H1 (cell line): ENCODE results near the gene CFHR4. TPM values are rescaled to one million over a fixed set of nuclear protein-coding genes. Genes with fewer than 3 reads are reported as not detected.

Source experiments
- CTCF ChIA-PET: fragments of 300-600 bp; sonication (Branson Sonifier 250); formaldehyde crosslinking; loops from one replicate; lab custom pipeline; 2021; ENCODE audit not compliant: partially characterized antibody; lab: Charles Lee
- POLR2A ChIA-PET: fragments of 300-600 bp; sonication (Branson Sonifier 250); formaldehyde crosslinking; loops from one replicate; lab custom pipeline; 2021; ENCODE audit warnings: inconsistent platforms; ENCODE audit not compliant: partially characterized antibody; lab: Charles Lee
- DNase-seq, 2 experiments: peaks; one replicate each; pipeline versions ENCODE4 v3.0.0 to v3.0.0-alpha.2; 2010 to 2022; ENCODE audit warnings: low spot score in 2 of 2, low read depth in 1 of 2, mixed read lengths in 1 of 2
- FAIRE-seq: peaks from 2 replicates; lab custom pipeline; 2011; peaks lifted over from hg19 to GRCh38; lab: Jason Lieb, UNC
- H2AFZ ChIP-seq: 2 replicates; pipeline ENCODE4 v1.8.1; 2012; ENCODE audit warnings: low read length, inconsistent platforms
- H2AK5ac ChIP-seq: 2 replicates; pipeline ENCODE4 v1.6.1; 2013; ENCODE audit warnings: low read depth, low read length
- H2BK120ac ChIP-seq: replicated peaks from 2 replicates; pipeline ENCODE3; 2013; ENCODE audit warnings: low read depth, low read length, inconsistent platforms
- H2BK12ac ChIP-seq: 2 replicates; pipeline ENCODE4 v1.6.1; 2013; ENCODE audit warnings: low read depth, low read length
- H2BK15ac ChIP-seq: 2 replicates; pipeline ENCODE4 v1.6.1; 2013; ENCODE audit warnings: low read length
- H2BK20ac ChIP-seq: 2 replicates; pipeline ENCODE4 v1.6.1; 2013; ENCODE audit warnings: low read length
- H2BK5ac ChIP-seq: 2 replicates; pipeline ENCODE4 v1.6.1; 2013; ENCODE audit warnings: low read depth, low read length
- H3K14ac ChIP-seq: 2 replicates; pipeline ENCODE4 v1.6.1; 2013; ENCODE audit warnings: inconsistent platforms; ENCODE audit not compliant: insufficient read length
- H3K18ac ChIP-seq: 2 replicates; pipeline ENCODE4 v1.6.1; 2013; ENCODE audit warnings: low read length; ENCODE audit errors: extremely low read depth
- H3K23ac ChIP-seq: 2 replicates; pipeline ENCODE4 v1.6.1; 2013; ENCODE audit warnings: inconsistent platforms; ENCODE audit not compliant: insufficient read length
- H3K23me2 ChIP-seq: 2 replicates; pipeline ENCODE4 v1.6.1; 2013; ENCODE audit warnings: low read depth, low read length
- H3K27ac ChIP-seq: 2 replicates; pipeline ENCODE4 v1.6.1; 2011; ENCODE audit warnings: low read depth, low read length, inconsistent platforms
- H3K27me3 ChIP-seq, 4 experiments: replicated peaks in 1 of 4; 1 replicate in 1 of 4; 2 replicates in 3 of 4; pipeline versions ENCODE4 v1.6.1 to v1.8.1; 2011 to 2013; ENCODE audit warnings: low read length in 3 of 4, mild to moderate bottlenecking in 3 of 4, inconsistent platforms in 2 of 4, mixed read lengths in 2 of 4, moderate library complexity in 1 of 4; ENCODE audit not compliant: control insufficient read depth in 3 of 4, insufficient read depth in 3 of 4; ENCODE audit errors: extremely low read depth in 1 of 4
- H3K36me3 ChIP-seq, 4 experiments: 2 replicates each; pipeline versions ENCODE4 v1.6.1 to v1.8.1; 2011 to 2013; ENCODE audit warnings: mild to moderate bottlenecking in 4 of 4, low read length in 3 of 4, moderate library complexity in 2 of 4, control low read depth in 1 of 4, inconsistent platforms in 1 of 4; ENCODE audit not compliant: insufficient read depth in 4 of 4, control insufficient read depth in 2 of 4
- H3K4ac ChIP-seq: replicated peaks from 2 replicates; pipeline ENCODE3; 2013; ENCODE audit warnings: low read length, low read depth, mixed read lengths, inconsistent platforms; ENCODE audit not compliant: insufficient read length
- H3K4me1 ChIP-seq, 4 experiments: replicated peaks in 1 of 4; 1 replicate in 1 of 4; 2 replicates in 3 of 4; pipeline versions ENCODE4 v1.6.1 to v1.8.1; 2011 to 2013; ENCODE audit warnings: low read length in 3 of 4, inconsistent platforms in 2 of 4, mixed read lengths in 1 of 4; ENCODE audit not compliant: insufficient read depth in 4 of 4, control insufficient read depth in 3 of 4
- H3K4me2 ChIP-seq, 2 experiments: 2 replicates each; pipeline versions ENCODE4 v1.6.1 to v1.8.1; 2011 to 2013; ENCODE audit warnings: low read depth in 2 of 2, low read length in 2 of 2, control low read depth in 1 of 2, inconsistent platforms in 1 of 2, mild to moderate bottlenecking in 1 of 2; ENCODE audit not compliant: insufficient read depth in 1 of 2
- H3K4me3 ChIP-seq, 4 experiments: fragments of 200-600, 300-600 bp in 1 of 4; sonication (generic), shearing (Covaris generic), sonication (Bioruptor Twin) in 1 of 4; 2 replicates each; pipeline versions ENCODE4 v1.5.1 to v1.8.1; 2011 to 2016; ENCODE audit warnings: low read length in 4 of 4, low read depth in 3 of 4, control low read depth in 2 of 4, inconsistent platforms in 2 of 4, mild to moderate bottlenecking in 2 of 4, mixed read lengths in 1 of 4, moderate library complexity in 1 of 4; ENCODE audit not compliant: insufficient read depth in 2 of 4; ENCODE audit errors: extremely low read depth in 1 of 4
- H3K56ac ChIP-seq: replicated peaks from 2 replicates; pipeline ENCODE3; 2013; ENCODE audit warnings: low read depth, mild to moderate bottlenecking, mixed read lengths, low read length, inconsistent platforms; ENCODE audit not compliant: insufficient read length
- H3K79me1 ChIP-seq: 2 replicates; pipeline ENCODE4 v1.6.1; 2013; ENCODE audit warnings: low read depth, low read length, control low read depth
- H3K79me2 ChIP-seq, 2 experiments: 2 replicates each; pipeline versions ENCODE4 v1.6.1 to v1.8.1; 2012 to 2013; ENCODE audit warnings: low read length in 2 of 2, mild to moderate bottlenecking in 2 of 2, inconsistent platforms in 1 of 2; ENCODE audit not compliant: insufficient read depth in 2 of 2, control insufficient read depth in 1 of 2
- H3K9ac ChIP-seq, 4 experiments: replicated peaks in 1 of 4; 1 replicate in 1 of 4; 2 replicates in 3 of 4; pipeline versions ENCODE4 v1.6.1 to v1.8.1; 2011 to 2013; ENCODE audit warnings: low read depth in 3 of 4, low read length in 3 of 4, control low read depth in 2 of 4, mild to moderate bottlenecking in 2 of 4, moderate library complexity in 2 of 4, inconsistent platforms in 1 of 4; ENCODE audit errors: extremely low read depth in 1 of 4
- H3K9me3 ChIP-seq, 2 experiments: 2 replicates each; pipeline versions ENCODE4 v1.6.1 to v1.8.1; 2012 to 2013; ENCODE audit warnings: mild to moderate bottlenecking in 2 of 2, moderate library complexity in 2 of 2, control low read depth in 1 of 2, inconsistent platforms in 1 of 2, low read depth in 1 of 2, low read length in 1 of 2, mixed read lengths in 1 of 2; ENCODE audit not compliant: insufficient read depth in 2 of 2
- H4K20me1 ChIP-seq, 2 experiments: replicated peaks in 1 of 2; 2 replicates each; pipeline versions ENCODE3 to v1.8.1; 2011 to 2013; ENCODE audit warnings: inconsistent platforms in 2 of 2, low read length in 2 of 2, mild to moderate bottlenecking in 1 of 2; ENCODE audit not compliant: insufficient read depth in 2 of 2, control insufficient read depth in 1 of 2
- H4K5ac ChIP-seq: 2 replicates; pipeline ENCODE4 v1.6.1; 2013; ENCODE audit warnings: low read length, low read depth, mixed read lengths, inconsistent platforms; ENCODE audit not compliant: insufficient read length
- H4K8ac ChIP-seq: 2 replicates; pipeline ENCODE4 v1.8.0; 2013; ENCODE audit warnings: mild to moderate bottlenecking, moderate library complexity, low read length, inconsistent platforms; ENCODE audit not compliant: insufficient read depth; ENCODE audit errors: extremely low read depth
- H4K91ac ChIP-seq: replicated peaks from 2 replicates; pipeline ENCODE3; 2013; ENCODE audit warnings: low read length, mixed read lengths, inconsistent platforms; ENCODE audit not compliant: insufficient read length
- CTCF ChIP-seq, 3 experiments: IDR thresholded peaks; 1 replicate in 2 of 3; 2 replicates in 1 of 3; pipeline versions ENCODE4 v1.5.1 to v1.6.1; 2011; ENCODE audit warnings: low read length in 3 of 3, mild to moderate bottlenecking in 3 of 3, inconsistent platforms in 2 of 3, low read depth in 1 of 3, moderate library complexity in 1 of 3; ENCODE audit not compliant: insufficient read depth in 1 of 3; ENCODE audit errors: control extremely low read depth in 1 of 3
- E2F6 ChIP-seq: IDR thresholded peaks from 2 replicates; pipeline ENCODE4 v1.6.1; 2012; ENCODE audit warnings: inconsistent platforms
- KDM5A ChIP-seq: fragments of 200-600 bp; IDR thresholded peaks from 2 replicates; pipeline ENCODE4 v1.7.1; 2012; ENCODE audit warnings: mild to moderate bottlenecking, low read length, inconsistent platforms, mixed read lengths
- RAD21 ChIP-seq, 2 experiments: IDR thresholded peaks in 1 of 2; conservative IDR thresholded peaks in 1 of 2; 2 replicates each; pipeline ENCODE4 v1.6.1; 2011; ENCODE audit warnings: low read depth in 2 of 2, low read length in 2 of 2, improper control_type of control experiment in 1 of 2, inconsistent platforms in 1 of 2, mild to moderate bottlenecking in 1 of 2, moderate library complexity in 1 of 2
- SIN3A ChIP-seq, 2 experiments: IDR thresholded peaks in 1 of 2; conservative IDR thresholded peaks in 1 of 2; 2 replicates each; pipeline ENCODE4 v1.6.1; 2011 to 2012; ENCODE audit warnings: low read length in 2 of 2, improper control_type of control experiment in 1 of 2, low read depth in 1 of 2, mild to moderate bottlenecking in 1 of 2
- TBP ChIP-seq: IDR thresholded peaks from 2 replicates; pipeline ENCODE4 v1.6.1; 2011; ENCODE audit warnings: low read depth, low read length, improper control_type of control experiment
- TCF12 ChIP-seq: IDR thresholded peaks from 2 replicates; pipeline ENCODE4 v1.6.1; 2011; ENCODE audit warnings: low read depth, mild to moderate bottlenecking, low read length
- WGBS, 2 experiments: shearing (Covaris generic) in 1 of 2; methylation state at CpG; one replicate each; pipeline versions ENCODE4 v1.1.6 to v1.1.7; 2013 to 2015; ENCODE audit warnings: low lambda C conversion rate in 2 of 2, mixed read lengths in 2 of 2, inconsistent platforms in 1 of 2, low coverage in 1 of 2, missing lambda C conversion rate in 1 of 2; ENCODE audit not compliant: insufficient replicate concordance in 2 of 2, insufficient coverage in 1 of 2, insufficient read length in 1 of 2; ENCODE audit errors: extremely low coverage in 1 of 2, missing lambda C conversion rate in 1 of 2; 5-methylcytosine and 5-hydroxymethylcytosine counted together
- polyA plus RNA-seq, 7 experiments: library from polyadenylated mRNA; depleted of rRNA in 3 of 7; stranded (reverse) in 5 of 7; unstranded in 2 of 7; fragments of >200 nt in 5 of 7; fragments of 200-250 nt in 2 of 7; gene quantifications; 1 replicate in 5 of 7; 2 replicates in 1 of 7; 4 replicates in 1 of 7; pipeline versions ENCODE4 v1.2.1 to v1.2.3, GENCODE V29; 2011 to 2013; ENCODE audit warnings: missing spikeins in 2 of 7, mixed read lengths in 2 of 7
- total RNA-seq: library from RNA; stranded (reverse); fragmentation: NEBNext Ultra II Directional; extraction: Animal tissue kit (Norgen Biotek cat#: 25700); gene quantifications from 2 replicates; pipeline ENCODE4 v1.2.1, GENCODE V29; 2021
- TF ChIP-seq, protein P1 (sequence below): IDR thresholded peaks from 2 replicates; pipeline ENCODE4 v1.6.1; 2012; ENCODE audit warnings: inconsistent platforms

CFHR4 gene
- total and polyA plus RNA-seq, 2 of the 8 experiments (the other 6 are each of a cell fraction or from before 2014, with no cell fraction given) = not detected

- Histone ChIP-seq H3K79me1 (no peaks in the 10 kb centered on the region), H2BK15ac (no peak overlapping the region), H2BK120ac (no peak overlapping the region), H3K18ac (no peak overlapping the region), H3K27ac (no peak overlapping the region), H3K36me3 (no peaks in the 10 kb centered on the region), H4K20me1 (no peaks in the 10 kb centered on the region), H4K91ac (no peak overlapping the region), H3K9ac (no peak overlapping the region), H2BK20ac (no peak overlapping the region), H3K56ac (no peak overlapping the region), H2BK12ac (no peak overlapping the region), H3K9me3 (no peaks in the 10 kb centered on the region), H2BK5ac (no peak overlapping the region), H4K5ac (no peak overlapping the region), H3K79me2 (no peaks in the 10 kb centered on the region), H3K4me2 (peak overlapping the region; percentile 53 to 58), H3K23me2 (no peaks in the 10 kb centered on the region; the same call in 1 of the 2 replicates), H2AFZ (peak overlapping the region; percentile 96; the same call in 1 of the 2 replicates), H3K14ac (no peak overlapping the region), H3K4me3 (peak overlapping the region; percentile 0 to 43 (median 9); a peak in 6 of 8 replicates), H3K23ac (no peak overlapping the region), H3K27me3 (peaks cover 0 to 8% (median 2%) of the 10 kb centered on the region in 4 experiments; a peak in 4 of 7 replicates), H3K4me1 (peaks cover 0 to 4% (median 0%) of the 10 kb centered on the region in 4 experiments; a peak in 1 of 7 replicates), H2AK5ac (no peak overlapping the region), H3K4ac (no peak overlapping the region), H4K8ac (no peak overlapping the region)
- DNase-seq (peak; percentile 56 to 60), FAIRE-seq (peak; percentile 19)
- peak; percentile 85; the same call in 1 of the 2 replicates for TF ChIP-seq TBP
- TF ChIP-seq KDM5A = no peak
- peak; percentile 73 for TF ChIP-seq E2F6
- TF ChIP-seq SIN3A (conservative IDR thresholded peaks at IDR 0.05 in 1 of 2, IDR thresholded peaks at IDR 0.05 in 1 of 2; ENCODE audit: low read depth in 1 of 2, low read length in 2 of 2) = no peak
- peak in 2 of 3 experiments; percentile 15 to 32; a peak in 1 of 4 replicates for TF ChIP-seq CTCF (IDR thresholded peaks at IDR 0.05; ENCODE audit: control extremely low read depth in 1 of 3, insufficient read depth in 1 of 3, low read depth in 1 of 3, low read length in 3 of 3)
- TF ChIP-seq TCF12 = peak; percentile 6; the same call in 1 of the 2 replicates
- TF ChIP-seq RAD21 (IDR thresholded peaks at IDR 0.05 in 1 of 2, conservative IDR thresholded peaks at IDR 0.05 in 1 of 2; ENCODE audit: low read depth in 2 of 2, low read length in 2 of 2) = peak in 1 of 2 experiments; percentile 39; a peak in 2 of 4 replicates
- TF ChIP-seq, protein P1, sequence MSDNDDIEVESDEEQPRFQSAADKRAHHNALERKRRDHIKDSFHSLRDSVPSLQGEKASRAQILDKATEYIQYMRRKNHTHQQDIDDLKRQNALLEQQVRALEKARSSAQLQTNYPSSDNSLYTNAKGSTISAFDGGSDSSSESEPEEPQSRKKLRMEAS = peak; percentile 91
- ChIA-PET CTCF (interaction anchor here (0.9 to 1.5 kb wide), 2 partner anchors 24 to 154 kb away, joined by 3 to 6 read pairs; no protein-coding TSS in a partner anchor), POLR2A (no interaction called here)
- 10% methylated on average over 29 of the region's 29 CpGs; no CpG with 5 or more reads in 1 of the 2 experiments for WGBS, 2 experiments
Observed at GRCh38 chr1:196877964-196878363, 9.9 kb upstream of the CFHR4 start.
